ENCODE measurements around the gene PDS5B.

The PDS5B gene

GRCh38 chr13:32752997-32753606, 166.8 kb downstream of the PDS5B start:
- Histone ChIP-seq H3K9ac (ENCODE audit: low read length) (no peak overlapping the region), H3F3A (ENCODE audit: insufficient read depth) (no peaks in the 10 kb centered on the region; the same call in 1 of the 2 replicates), H3K4me3 (ENCODE audit: insufficient read depth, low read length, poor library complexity, severe bottlenecking) (no peak overlapping the region), H3K36me3 (ENCODE audit: low read length) (peaks cover 38% of the 10 kb centered on the region; the same call in 1 of the 2 replicates), H4K20me1 (ENCODE audit: low read depth, low read length) (no peaks in the 10 kb centered on the region), H3K79me2 (ENCODE audit: insufficient read depth, low read length) (no peaks in the 10 kb centered on the region), H3K4me2 (ENCODE audit: low read depth, low read length, poor library complexity, severe bottlenecking) (no peak overlapping the region), H3K27ac (ENCODE audit: low read depth, low read length) (no peak overlapping the region), H2AFZ (ENCODE audit: low read depth, low read length, severe bottlenecking) (no peak overlapping the region), H3K9me2 (replicated peaks; ENCODE audit: insufficient read depth, low read length) (no peaks in the 10 kb centered on the region), H3K9me3 (ENCODE audit: insufficient read depth, low read length) (no peaks in the 10 kb centered on the region), H3K27me3 (ENCODE audit: low read length) (no peaks in the 10 kb centered on the region)
- TF ChIP-seq CTCF (IDR thresholded peaks at IDR 0.05; ENCODE audit: insufficient read depth, low read length, poor library complexity, severe bottlenecking), result no peak
- no peak for TF ChIP-seq EZH2phosphoT487 (conservative IDR thresholded peaks at IDR 0.05; ENCODE audit: low read length)

- Histone ChIP-seq H3K27ac (ENCODE audit: low read depth, low read length) (no peak overlapping the region), H3K36me3 (ENCODE audit: low read length) (peaks cover 46% of the 10 kb centered on the region), H3K79me2 (ENCODE audit: insufficient read depth, low read length) (no peaks in the 10 kb centered on the region), H3K27me3 (ENCODE audit: low read length) (no peaks in the 10 kb centered on the region), H2AFZ (ENCODE audit: low read depth, low read length, severe bottlenecking) (no peak overlapping the region), H3K9me3 (ENCODE audit: insufficient read depth, low read length) (no peaks in the 10 kb centered on the region), H3K9me2 (replicated peaks; ENCODE audit: insufficient read depth, low read length) (no peaks in the 10 kb centered on the region), H3K4me2 (ENCODE audit: low read depth, low read length, poor library complexity, severe bottlenecking) (no peak overlapping the region), H4K20me1 (ENCODE audit: low read depth, low read length) (no peaks in the 10 kb centered on the region), H3K9ac (ENCODE audit: low read length) (no peak overlapping the region), H3K4me3 (ENCODE audit: insufficient read depth, low read length, poor library complexity, severe bottlenecking) (no peak overlapping the region), H3F3A (ENCODE audit: insufficient read depth) (no peaks in the 10 kb centered on the region; the same call in 1 of the 2 replicates)
- TF ChIP-seq CTCF (IDR thresholded peaks at IDR 0.05; ENCODE audit: insufficient read depth, low read length, poor library complexity, severe bottlenecking), result no peak
- no peak for TF ChIP-seq EZH2phosphoT487 (conservative IDR thresholded peaks at IDR 0.05; ENCODE audit: low read length)
These were observed 167.9 kb downstream of the PDS5B start for GRCh38 chr13:32754179-32754578.

- Histone ChIP-seq H3K9ac (ENCODE audit: low read length) (no peak overlapping the region), H3K36me3 (ENCODE audit: low read length) (peaks cover 69% of the 10 kb centered on the region), H3K27me3 (ENCODE audit: low read length) (no peaks in the 10 kb centered on the region), H3K27ac (ENCODE audit: low read depth, low read length) (no peak overlapping the region), H3K9me2 (replicated peaks; ENCODE audit: insufficient read depth, low read length) (no peaks in the 10 kb centered on the region), H3K79me2 (ENCODE audit: insufficient read depth, low read length) (no peaks in the 10 kb centered on the region), H4K20me1 (ENCODE audit: low read depth, low read length) (no peaks in the 10 kb centered on the region), H3K9me3 (ENCODE audit: insufficient read depth, low read length) (no peaks in the 10 kb centered on the region), H3F3A (ENCODE audit: insufficient read depth) (no peaks in the 10 kb centered on the region; the same call in 1 of the 2 replicates), H3K4me2 (ENCODE audit: low read depth, low read length, poor library complexity, severe bottlenecking) (no peak overlapping the region), H2AFZ (ENCODE audit: low read depth, low read length, severe bottlenecking) (no peak overlapping the region), H3K4me3 (ENCODE audit: insufficient read depth, low read length, poor library complexity, severe bottlenecking) (no peak overlapping the region)
- TF ChIP-seq EZH2phosphoT487 (conservative IDR thresholded peaks at IDR 0.05; ENCODE audit: low read length), result no peak
- TF ChIP-seq CTCF (IDR thresholded peaks at IDR 0.05; ENCODE audit: insufficient read depth, low read length, poor library complexity, severe bottlenecking), result no peak
These were observed 172.9 kb downstream of the PDS5B start for GRCh38 chr13:32759152-32759551.

Data from SU-DHL-6 (cell line).